Neural cell (in vitro differentiated cells): ENCODE data around the gene OAF.

ENCODE experiments used
- EP300 ChIP-seq: fragments of 450-650 bp; conservative IDR thresholded peaks from 2 replicates; pipeline ENCODE4 v1.6.1; 2014; ENCODE audit warnings: antibody characterized with exemption, mild to moderate bottlenecking, moderate library complexity; ENCODE audit not compliant: poor library complexity, severe bottlenecking
- EZH2 ChIP-seq: fragments of 200-600, 300-800 bp; shearing (Covaris generic), sonication (generic); IDR thresholded peaks from 2 replicates; pipeline ENCODE4 v1.6.1; 2014; ENCODE audit warnings: antibody characterized with exemption, low read length, borderline replicate concordance, mild to moderate bottlenecking; ENCODE audit not compliant: insufficient read depth, poor library complexity, severe bottlenecking
- POLR2AphosphoS5 ChIP-seq: IDR thresholded peaks from 2 replicates; pipeline ENCODE4 v1.6.1; 2012
- TF ChIP-seq, protein P1 (sequence below): IDR thresholded peaks from 2 replicates; pipeline ENCODE4 v1.6.1; 2012; ENCODE audit warnings: borderline replicate concordance
- TF ChIP-seq, protein P2 (sequence below): fragments of 450-650 bp; IDR thresholded peaks from 2 replicates; pipeline ENCODE4 v1.5.1; 2014; ENCODE audit warnings: antibody characterized with exemption, mild to moderate bottlenecking, moderate library complexity; ENCODE audit not compliant: poor library complexity, severe bottlenecking

DNA sequence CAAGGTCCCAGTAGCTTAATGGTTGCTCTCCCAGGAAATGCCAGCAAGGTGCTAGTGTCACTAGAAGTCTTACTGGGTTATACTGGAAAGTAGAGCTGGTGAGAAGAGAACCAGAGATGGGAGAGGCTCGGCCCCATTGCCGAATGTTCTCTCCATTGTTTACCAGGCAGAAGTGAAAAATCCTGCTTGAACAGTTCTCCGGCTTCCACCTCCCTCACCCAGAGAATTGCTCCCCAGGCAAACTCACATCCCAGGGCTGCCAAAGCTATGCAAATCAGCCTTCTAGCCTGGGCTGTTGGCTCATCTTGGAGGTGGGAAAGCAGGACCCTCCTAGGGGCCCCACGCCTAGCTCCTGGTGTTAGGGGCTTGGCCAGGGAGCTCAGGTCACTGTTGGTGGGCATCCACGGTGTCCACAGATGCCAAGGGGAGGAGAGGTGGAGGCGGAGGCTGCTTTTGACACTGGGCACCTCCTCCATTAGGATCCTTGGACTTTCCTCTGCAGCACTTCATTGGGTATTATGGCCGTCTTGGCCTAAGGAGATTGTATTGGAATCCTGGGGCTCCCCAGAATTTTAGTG, 49.2 kb downstream of the OAF start:
- TF ChIP-seq, protein P1, sequence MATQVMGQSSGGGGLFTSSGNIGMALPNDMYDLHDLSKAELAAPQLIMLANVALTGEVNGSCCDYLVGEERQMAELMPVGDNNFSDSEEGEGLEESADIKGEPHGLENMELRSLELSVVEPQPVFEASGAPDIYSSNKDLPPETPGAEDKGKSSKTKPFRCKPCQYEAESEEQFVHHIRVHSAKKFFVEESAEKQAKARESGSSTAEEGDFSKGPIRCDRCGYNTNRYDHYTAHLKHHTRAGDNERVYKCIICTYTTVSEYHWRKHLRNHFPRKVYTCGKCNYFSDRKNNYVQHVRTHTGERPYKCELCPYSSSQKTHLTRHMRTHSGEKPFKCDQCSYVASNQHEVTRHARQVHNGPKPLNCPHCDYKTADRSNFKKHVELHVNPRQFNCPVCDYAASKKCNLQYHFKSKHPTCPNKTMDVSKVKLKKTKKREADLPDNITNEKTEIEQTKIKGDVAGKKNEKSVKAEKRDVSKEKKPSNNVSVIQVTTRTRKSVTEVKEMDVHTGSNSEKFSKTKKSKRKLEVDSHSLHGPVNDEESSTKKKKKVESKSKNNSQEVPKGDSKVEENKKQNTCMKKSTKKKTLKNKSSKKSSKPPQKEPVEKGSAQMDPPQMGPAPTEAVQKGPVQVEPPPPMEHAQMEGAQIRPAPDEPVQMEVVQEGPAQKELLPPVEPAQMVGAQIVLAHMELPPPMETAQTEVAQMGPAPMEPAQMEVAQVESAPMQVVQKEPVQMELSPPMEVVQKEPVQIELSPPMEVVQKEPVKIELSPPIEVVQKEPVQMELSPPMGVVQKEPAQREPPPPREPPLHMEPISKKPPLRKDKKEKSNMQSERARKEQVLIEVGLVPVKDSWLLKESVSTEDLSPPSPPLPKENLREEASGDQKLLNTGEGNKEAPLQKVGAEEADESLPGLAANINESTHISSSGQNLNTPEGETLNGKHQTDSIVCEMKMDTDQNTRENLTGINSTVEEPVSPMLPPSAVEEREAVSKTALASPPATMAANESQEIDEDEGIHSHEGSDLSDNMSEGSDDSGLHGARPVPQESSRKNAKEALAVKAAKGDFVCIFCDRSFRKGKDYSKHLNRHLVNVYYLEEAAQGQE = no peak
- TF ChIP-seq, protein P2, sequence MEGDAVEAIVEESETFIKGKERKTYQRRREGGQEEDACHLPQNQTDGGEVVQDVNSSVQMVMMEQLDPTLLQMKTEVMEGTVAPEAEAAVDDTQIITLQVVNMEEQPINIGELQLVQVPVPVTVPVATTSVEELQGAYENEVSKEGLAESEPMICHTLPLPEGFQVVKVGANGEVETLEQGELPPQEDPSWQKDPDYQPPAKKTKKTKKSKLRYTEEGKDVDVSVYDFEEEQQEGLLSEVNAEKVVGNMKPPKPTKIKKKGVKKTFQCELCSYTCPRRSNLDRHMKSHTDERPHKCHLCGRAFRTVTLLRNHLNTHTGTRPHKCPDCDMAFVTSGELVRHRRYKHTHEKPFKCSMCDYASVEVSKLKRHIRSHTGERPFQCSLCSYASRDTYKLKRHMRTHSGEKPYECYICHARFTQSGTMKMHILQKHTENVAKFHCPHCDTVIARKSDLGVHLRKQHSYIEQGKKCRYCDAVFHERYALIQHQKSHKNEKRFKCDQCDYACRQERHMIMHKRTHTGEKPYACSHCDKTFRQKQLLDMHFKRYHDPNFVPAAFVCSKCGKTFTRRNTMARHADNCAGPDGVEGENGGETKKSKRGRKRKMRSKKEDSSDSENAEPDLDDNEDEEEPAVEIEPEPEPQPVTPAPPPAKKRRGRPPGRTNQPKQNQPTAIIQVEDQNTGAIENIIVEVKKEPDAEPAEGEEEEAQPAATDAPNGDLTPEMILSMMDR = no peak
- TF ChIP-seq EP300 (no peak), EZH2 (no peak), POLR2AphosphoS5 (no peak)
